HepG2 (cell line): ENCODE measurements around the gene OR2V2. TPM values are rescaled to one million over a fixed set of nuclear protein-coding genes. Genes with fewer than 3 reads are reported as not detected.

Experiments used
- HDAC6 ChIP-seq: fragments of 200-600 bp; sonication (generic); IDR thresholded peaks from 2 replicates; pipeline ENCODE4 v1.7.0; 2017; ENCODE audit warnings: mild to moderate bottlenecking, antibody characterized with exemption, low read length, low read depth
- KLF11 ChIP-seq: IDR thresholded peaks from 2 replicates; pipeline ENCODE4 v1.6.1; 2016; ENCODE audit warnings: missing compliant biosample characterization
- MAFF ChIP-seq: IDR thresholded peaks from 2 replicates; pipeline ENCODE4 v1.6.1; 2011; ENCODE audit warnings: low read depth, low read length, improper control_type of control experiment
- NR2F6 ChIP-seq, 2 experiments: IDR thresholded peaks; 2 replicates each; pipeline ENCODE4 v1.6.1; 2016; ENCODE audit warnings: antibody characterized with exemption in 1 of 2, mild to moderate bottlenecking in 1 of 2
- SAP130 ChIP-seq: IDR thresholded peaks from 2 replicates; pipeline ENCODE4 v1.6.1; 2016; ENCODE audit warnings: low read depth
- TBL1XR1 ChIP-seq: fragments of 150-350 bp; IDR thresholded peaks from 2 replicates; pipeline ENCODE4 v1.6.1; 2014; ENCODE audit warnings: borderline replicate concordance, low read length; ENCODE audit not compliant: partially characterized antibody
- THRA ChIP-seq: sonication (generic); formaldehyde crosslinking; IDR thresholded peaks from 2 replicates; pipeline ENCODE4 v1.4.0; 2020; ENCODE audit warnings: missing genetic modification reagents, borderline replicate concordance
- ZKSCAN5 ChIP-seq: sonication (generic); formaldehyde crosslinking; IDR thresholded peaks from 2 replicates; pipeline ENCODE4 v1.5.1; 2020; ENCODE audit warnings: mild to moderate bottlenecking, missing genetic modification reagents
- ZMAT3 ChIP-seq: sonication (generic); formaldehyde crosslinking; conservative IDR thresholded peaks from 2 replicates; pipeline ENCODE4 v1.7.0; 2021; ENCODE audit warnings: missing genetic modification reagents
- ZNF10 ChIP-seq: sonication (generic); formaldehyde crosslinking; IDR thresholded peaks from 2 replicates; pipeline ENCODE4 v1.4.0; 2020; ENCODE audit warnings: mild to moderate bottlenecking, low read depth, missing genetic modification reagents, borderline replicate concordance
- ZNF331 ChIP-seq: sonication (generic); formaldehyde crosslinking; IDR thresholded peaks from 2 replicates; pipeline ENCODE4 v1.4.0; 2020; ENCODE audit warnings: missing genetic modification reagents
- ZNF383 ChIP-seq: sonication (generic); formaldehyde crosslinking; IDR thresholded peaks from 2 replicates; pipeline ENCODE4 v1.4.0; 2020; ENCODE audit warnings: missing genetic modification reagents, mild to moderate bottlenecking, borderline replicate concordance
- ZNF547 ChIP-seq: sonication (generic); formaldehyde crosslinking; IDR thresholded peaks from 2 replicates; pipeline ENCODE4 v1.5.1; 2020; ENCODE audit warnings: mild to moderate bottlenecking, missing genetic modification reagents
- ZNF557 ChIP-seq: sonication (generic); formaldehyde crosslinking; IDR thresholded peaks from 2 replicates; pipeline ENCODE4 v1.4.0; 2020; ENCODE audit warnings: missing genetic modification reagents
- ZNF605 ChIP-seq: sonication (generic); formaldehyde crosslinking; IDR thresholded peaks from 2 replicates; pipeline ENCODE4 v1.8.0; 2022; ENCODE audit warnings: mild to moderate bottlenecking, missing genetic modification reagents
- ZNF790 ChIP-seq: sonication (generic); formaldehyde crosslinking; IDR thresholded peaks from 2 replicates; pipeline ENCODE4 v1.8.0; 2022; ENCODE audit warnings: missing genetic modification reagents, mild to moderate bottlenecking, borderline replicate concordance
- polyA plus RNA-seq, 8 experiments: library from polyadenylated mRNA; depleted of rRNA in 3 of 8; stranded (reverse) in 7 of 8; unstranded in 1 of 8; fragments of >200 nt; fragmentation: Illumina TruSeq in 4 of 8; extraction: Trizol in 4 of 8; gene quantifications; 2 replicates each; pipeline versions ENCODE4 v1.2.1 to v1.2.3, GENCODE V29; 2011 to 2016; ENCODE audit warnings: low read depth in 4 of 8, missing spikeins in 1 of 8, mixed read lengths in 1 of 8; ENCODE audit not compliant: insufficient read depth in 1 of 8
- total RNA-seq, 5 experiments: library from RNA; depleted of rRNA; stranded (reverse); fragments of >200 nt; fragmentation: Illumina TruSeq; extraction: Trizol; gene quantifications; 2 replicates each; pipeline ENCODE4 v1.2.3, GENCODE V29; 2016; ENCODE audit warnings: low read depth in 1 of 5
- TF ChIP-seq, protein P1 (sequence below): sonication (generic); formaldehyde crosslinking; IDR thresholded peaks from 2 replicates; pipeline ENCODE4 v1.5.1; 2020; ENCODE audit warnings: mild to moderate bottlenecking, moderate library complexity, missing genetic modification reagents
- TF ChIP-seq, protein P2 (sequence below): sonication (generic); formaldehyde crosslinking; IDR thresholded peaks from 2 replicates; pipeline ENCODE4 v1.4.0; 2020; ENCODE audit warnings: missing genetic modification reagents, mild to moderate bottlenecking, borderline replicate concordance
- TF ChIP-seq, protein P3 (sequence below): sonication (generic); formaldehyde crosslinking; IDR thresholded peaks from 2 replicates; pipeline ENCODE4 v1.4.0; 2020; ENCODE audit warnings: missing genetic modification reagents
- TF ChIP-seq, protein P4 (sequence below): IDR thresholded peaks from 2 replicates; pipeline ENCODE4 v1.6.1; 2016; ENCODE audit warnings: low read depth

The OR2V2 gene
- total and polyA plus RNA-seq, 2 of the 13 experiments (the other 11 are each of a cell fraction or from before 2014, with no cell fraction given), result not detected

DNA sequence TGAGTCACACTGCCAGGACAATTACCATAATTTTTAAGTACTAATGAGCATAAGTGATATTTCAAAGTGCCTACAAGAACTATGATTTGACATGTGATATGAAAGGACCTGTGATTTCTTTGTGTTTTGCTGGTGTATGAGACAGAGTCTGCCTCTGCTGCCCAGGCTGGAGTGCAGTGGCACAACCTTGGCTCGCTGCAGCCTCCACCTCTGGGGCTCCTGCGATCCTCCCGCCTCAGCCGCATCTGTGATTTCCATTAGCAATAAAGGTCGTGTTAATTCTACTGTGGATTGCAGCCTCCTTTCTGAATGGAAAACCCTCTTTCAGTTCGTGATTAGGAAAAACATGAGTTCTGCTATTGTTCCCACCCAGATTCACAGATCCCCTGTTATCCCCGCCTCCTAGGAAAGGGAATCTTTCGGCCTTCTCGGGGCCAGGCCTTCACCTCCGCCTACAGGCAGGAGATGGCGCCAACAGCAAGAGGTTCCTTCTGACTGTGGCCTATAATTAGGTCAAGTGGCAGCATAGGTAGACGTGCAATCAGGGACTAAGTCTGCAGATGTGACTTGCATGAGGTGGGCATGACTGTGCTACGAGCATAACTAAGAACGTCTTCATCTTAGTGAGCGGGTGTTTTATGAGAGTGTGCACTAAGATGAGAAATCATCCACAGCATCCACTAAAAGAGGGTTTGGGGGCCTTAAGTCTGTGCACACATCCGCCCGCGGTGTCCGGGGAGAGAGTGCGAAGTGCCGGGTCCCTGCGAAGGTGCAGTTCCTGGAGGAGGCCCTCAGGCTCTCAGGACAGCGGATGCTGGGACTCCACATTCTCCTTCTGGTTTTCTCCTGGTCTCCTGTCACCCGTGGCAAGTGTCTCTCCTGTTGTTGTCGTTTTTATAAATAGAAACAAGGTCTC is 34.5 kb downstream of the OR2V2 start (continued):
- TF ChIP-seq ZNF10 (CRISPR knock-in tag), result no peak
- TF ChIP-seq ZNF790 (CRISPR knock-in tag), result no peak
- TF ChIP-seq, protein P1, sequence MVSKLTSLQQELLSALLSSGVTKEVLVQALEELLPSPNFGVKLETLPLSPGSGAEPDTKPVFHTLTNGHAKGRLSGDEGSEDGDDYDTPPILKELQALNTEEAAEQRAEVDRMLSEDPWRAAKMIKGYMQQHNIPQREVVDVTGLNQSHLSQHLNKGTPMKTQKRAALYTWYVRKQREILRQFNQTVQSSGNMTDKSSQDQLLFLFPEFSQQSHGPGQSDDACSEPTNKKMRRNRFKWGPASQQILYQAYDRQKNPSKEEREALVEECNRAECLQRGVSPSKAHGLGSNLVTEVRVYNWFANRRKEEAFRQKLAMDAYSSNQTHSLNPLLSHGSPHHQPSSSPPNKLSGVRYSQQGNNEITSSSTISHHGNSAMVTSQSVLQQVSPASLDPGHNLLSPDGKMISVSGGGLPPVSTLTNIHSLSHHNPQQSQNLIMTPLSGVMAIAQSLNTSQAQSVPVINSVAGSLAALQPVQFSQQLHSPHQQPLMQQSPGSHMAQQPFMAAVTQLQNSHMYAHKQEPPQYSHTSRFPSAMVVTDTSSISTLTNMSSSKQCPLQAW (CRISPR knock-in tag), result 0 out of 2 replicates have a peak, but pooled peaks have one; percentile 17
- no peak for TF ChIP-seq ZNF547
- TF ChIP-seq ZKSCAN5, result no peak
- TF ChIP-seq TBL1XR1, result no peak
- TF ChIP-seq ZNF331 (CRISPR knock-in tag), result peak; percentile 40
- no peak for TF ChIP-seq NR2F6 (IDR thresholded peaks at IDR 0.05)
- peak; percentile 43; the same call in 1 of the 2 replicates for TF ChIP-seq NR2F6 (CRISPR knock-in tag; IDR thresholded peaks at IDR 0.05)
- TF ChIP-seq, protein P2, sequence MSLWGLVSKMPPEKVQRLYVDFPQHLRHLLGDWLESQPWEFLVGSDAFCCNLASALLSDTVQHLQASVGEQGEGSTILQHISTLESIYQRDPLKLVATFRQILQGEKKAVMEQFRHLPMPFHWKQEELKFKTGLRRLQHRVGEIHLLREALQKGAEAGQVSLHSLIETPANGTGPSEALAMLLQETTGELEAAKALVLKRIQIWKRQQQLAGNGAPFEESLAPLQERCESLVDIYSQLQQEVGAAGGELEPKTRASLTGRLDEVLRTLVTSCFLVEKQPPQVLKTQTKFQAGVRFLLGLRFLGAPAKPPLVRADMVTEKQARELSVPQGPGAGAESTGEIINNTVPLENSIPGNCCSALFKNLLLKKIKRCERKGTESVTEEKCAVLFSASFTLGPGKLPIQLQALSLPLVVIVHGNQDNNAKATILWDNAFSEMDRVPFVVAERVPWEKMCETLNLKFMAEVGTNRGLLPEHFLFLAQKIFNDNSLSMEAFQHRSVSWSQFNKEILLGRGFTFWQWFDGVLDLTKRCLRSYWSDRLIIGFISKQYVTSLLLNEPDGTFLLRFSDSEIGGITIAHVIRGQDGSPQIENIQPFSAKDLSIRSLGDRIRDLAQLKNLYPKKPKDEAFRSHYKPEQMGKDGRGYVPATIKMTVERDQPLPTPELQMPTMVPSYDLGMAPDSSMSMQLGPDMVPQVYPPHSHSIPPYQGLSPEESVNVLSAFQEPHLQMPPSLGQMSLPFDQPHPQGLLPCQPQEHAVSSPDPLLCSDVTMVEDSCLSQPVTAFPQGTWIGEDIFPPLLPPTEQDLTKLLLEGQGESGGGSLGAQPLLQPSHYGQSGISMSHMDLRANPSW (CRISPR knock-in tag), result no peak
- no peak for TF ChIP-seq ZNF557 (CRISPR knock-in tag)
- peak; percentile 52; the same call in 1 of the 2 replicates for TF ChIP-seq SAP130 (CRISPR knock-in tag)
- peak; percentile 50; the same call in 1 of the 2 replicates for TF ChIP-seq ZNF605 (CRISPR knock-in tag)
- no peak for TF ChIP-seq THRA (CRISPR knock-in tag)
- TF ChIP-seq HDAC6, result no peak
- no peak for TF ChIP-seq KLF11 (CRISPR knock-in tag)
- TF ChIP-seq, protein P3, sequence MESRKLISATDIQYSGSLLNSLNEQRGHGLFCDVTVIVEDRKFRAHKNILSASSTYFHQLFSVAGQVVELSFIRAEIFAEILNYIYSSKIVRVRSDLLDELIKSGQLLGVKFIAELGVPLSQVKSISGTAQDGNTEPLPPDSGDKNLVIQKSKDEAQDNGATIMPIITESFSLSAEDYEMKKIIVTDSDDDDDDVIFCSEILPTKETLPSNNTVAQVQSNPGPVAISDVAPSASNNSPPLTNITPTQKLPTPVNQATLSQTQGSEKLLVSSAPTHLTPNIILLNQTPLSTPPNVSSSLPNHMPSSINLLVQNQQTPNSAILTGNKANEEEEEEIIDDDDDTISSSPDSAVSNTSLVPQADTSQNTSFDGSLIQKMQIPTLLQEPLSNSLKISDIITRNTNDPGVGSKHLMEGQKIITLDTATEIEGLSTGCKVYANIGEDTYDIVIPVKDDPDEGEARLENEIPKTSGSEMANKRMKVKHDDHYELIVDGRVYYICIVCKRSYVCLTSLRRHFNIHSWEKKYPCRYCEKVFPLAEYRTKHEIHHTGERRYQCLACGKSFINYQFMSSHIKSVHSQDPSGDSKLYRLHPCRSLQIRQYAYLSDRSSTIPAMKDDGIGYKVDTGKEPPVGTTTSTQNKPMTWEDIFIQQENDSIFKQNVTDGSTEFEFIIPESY, result peak; percentile 68
- no peak for TF ChIP-seq MAFF
- TF ChIP-seq, protein P4, sequence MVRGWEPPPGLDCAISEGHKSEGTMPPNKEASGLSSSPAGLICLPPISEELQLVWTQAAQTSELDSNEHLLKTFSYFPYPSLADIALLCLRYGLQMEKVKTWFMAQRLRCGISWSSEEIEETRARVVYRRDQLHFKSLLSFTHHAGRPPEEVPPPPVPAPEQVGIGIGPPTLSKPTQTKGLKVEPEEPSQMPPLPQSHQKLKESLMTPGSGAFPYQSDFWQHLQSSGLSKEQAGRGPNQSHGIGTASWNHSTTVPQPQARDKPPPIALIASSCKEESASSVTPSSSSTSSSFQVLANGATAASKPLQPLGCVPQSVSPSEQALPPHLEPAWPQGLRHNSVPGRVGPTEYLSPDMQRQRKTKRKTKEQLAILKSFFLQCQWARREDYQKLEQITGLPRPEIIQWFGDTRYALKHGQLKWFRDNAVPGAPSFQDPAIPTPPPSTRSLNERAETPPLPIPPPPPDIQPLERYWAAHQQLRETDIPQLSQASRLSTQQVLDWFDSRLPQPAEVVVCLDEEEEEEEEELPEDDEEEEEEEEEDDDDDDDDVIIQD (CRISPR knock-in tag), result no peak
- TF ChIP-seq ZMAT3 (CRISPR knock-in tag), result 0 out of 2 replicates have a peak, but pooled peaks have one; percentile 45
- TF ChIP-seq ZNF383 (CRISPR knock-in tag), result no peak
